Retinal pigment epithelial cell (primary cell): Measurements from ENCODE around the gene PDE4D.

ENCODE experiments used
- DNase-seq: peaks from one replicate; pipeline ENCODE4 v3.0.0-alpha.2; 2010; ENCODE audit warnings: low read depth
- H3K4me3 ChIP-seq: 2 replicates; pipeline ENCODE4 v1.5.1; 2011; ENCODE audit warnings: mild to moderate bottlenecking, low read length, control low read depth, moderate library complexity
- CTCF ChIP-seq: conservative IDR thresholded peaks from 2 replicates; pipeline ENCODE4 v1.5.1; 2011; ENCODE audit warnings: low read depth, low read length, control low read depth, inconsistent platforms

PDE4D gene

GRCh38 chr5:59143926-59144333, 749.6 kb downstream of the PDE4D start:
- TF ChIP-seq CTCF, result no peak
- no peak for DNase-seq

GRCh38 chr5:59142927-59143326, 750.6 kb downstream of the PDE4D start:
- no peak for DNase-seq
- no peak overlapping the region for H3K4me3 ChIP-seq
- no peak for TF ChIP-seq CTCF

More at GRCh38 chr5:59143926-59144333, 749.6 kb downstream of the PDE4D start:
- no peak overlapping the region for H3K4me3 ChIP-seq

GRCh38 chr5:59142138-59142537, 751.4 kb downstream of the PDE4D start:
- no peak overlapping the region for H3K4me3 ChIP-seq
- no peak for DNase-seq
- no peak for TF ChIP-seq CTCF

GRCh38 chr5:59140133-59140532, 753.4 kb downstream of the PDE4D start:
- no peak overlapping the region for H3K4me3 ChIP-seq
- no peak for DNase-seq
- TF ChIP-seq CTCF, result no peak

- H3K4me3 ChIP-seq, result no peak overlapping the region
- DNase-seq, result no peak
- TF ChIP-seq CTCF, result no peak
Observed at GRCh38 chr5:59139695-59140094, 753.8 kb downstream of the PDE4D start.

GRCh38 chr5:59138509-59138908, 755.0 kb downstream of the PDE4D start:
- no peak for DNase-seq
- TF ChIP-seq CTCF, result no peak
- no peak overlapping the region for H3K4me3 ChIP-seq

GRCh38 chr5:59137846-59138245, 755.7 kb downstream of the PDE4D start:
- TF ChIP-seq CTCF, result no peak
- no peak for DNase-seq

More at GRCh38 chr5:59137846-59138245, 755.7 kb downstream of the PDE4D start:
- no peak overlapping the region for H3K4me3 ChIP-seq
